Right renal cortex interstitium (tissue), 3 donors: ENCODE measurements around the gene GHITM. TPM values are rescaled to one million over a fixed set of nuclear protein-coding genes. Genes with fewer than 3 reads are reported as not detected.
"Not testable (repeated sequence)": the region's sequence is repeated elsewhere in the genome, so short reads cannot be mapped to it uniquely, and the experiment has no call there.

ENCODE experiments used
- DNase-seq, 3 donors: peaks; one replicate each; pipeline ENCODE4 v3.0.0-alpha.2; 2013; ENCODE audit warnings: low read depth in 3 of 3, low spot score in 2 of 3
- polyA plus RNA-seq, 3 donors: library from polyadenylated mRNA; unstranded; fragments of 120-200 nt; gene quantifications; one replicate each; pipeline ENCODE4 v1.2.1, GENCODE V29; 2013; ENCODE audit not compliant: insufficient read length in 3 of 3

GHITM gene, protein sequence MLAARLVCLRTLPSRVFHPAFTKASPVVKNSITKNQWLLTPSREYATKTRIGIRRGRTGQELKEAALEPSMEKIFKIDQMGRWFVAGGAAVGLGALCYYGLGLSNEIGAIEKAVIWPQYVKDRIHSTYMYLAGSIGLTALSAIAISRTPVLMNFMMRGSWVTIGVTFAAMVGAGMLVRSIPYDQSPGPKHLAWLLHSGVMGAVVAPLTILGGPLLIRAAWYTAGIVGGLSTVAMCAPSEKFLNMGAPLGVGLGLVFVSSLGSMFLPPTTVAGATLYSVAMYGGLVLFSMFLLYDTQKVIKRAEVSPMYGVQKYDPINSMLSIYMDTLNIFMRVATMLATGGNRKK
- polyA plus RNA-seq, result 100 to 1,000 TPM; 186 to 196 (median 195) TPM

DNA sequence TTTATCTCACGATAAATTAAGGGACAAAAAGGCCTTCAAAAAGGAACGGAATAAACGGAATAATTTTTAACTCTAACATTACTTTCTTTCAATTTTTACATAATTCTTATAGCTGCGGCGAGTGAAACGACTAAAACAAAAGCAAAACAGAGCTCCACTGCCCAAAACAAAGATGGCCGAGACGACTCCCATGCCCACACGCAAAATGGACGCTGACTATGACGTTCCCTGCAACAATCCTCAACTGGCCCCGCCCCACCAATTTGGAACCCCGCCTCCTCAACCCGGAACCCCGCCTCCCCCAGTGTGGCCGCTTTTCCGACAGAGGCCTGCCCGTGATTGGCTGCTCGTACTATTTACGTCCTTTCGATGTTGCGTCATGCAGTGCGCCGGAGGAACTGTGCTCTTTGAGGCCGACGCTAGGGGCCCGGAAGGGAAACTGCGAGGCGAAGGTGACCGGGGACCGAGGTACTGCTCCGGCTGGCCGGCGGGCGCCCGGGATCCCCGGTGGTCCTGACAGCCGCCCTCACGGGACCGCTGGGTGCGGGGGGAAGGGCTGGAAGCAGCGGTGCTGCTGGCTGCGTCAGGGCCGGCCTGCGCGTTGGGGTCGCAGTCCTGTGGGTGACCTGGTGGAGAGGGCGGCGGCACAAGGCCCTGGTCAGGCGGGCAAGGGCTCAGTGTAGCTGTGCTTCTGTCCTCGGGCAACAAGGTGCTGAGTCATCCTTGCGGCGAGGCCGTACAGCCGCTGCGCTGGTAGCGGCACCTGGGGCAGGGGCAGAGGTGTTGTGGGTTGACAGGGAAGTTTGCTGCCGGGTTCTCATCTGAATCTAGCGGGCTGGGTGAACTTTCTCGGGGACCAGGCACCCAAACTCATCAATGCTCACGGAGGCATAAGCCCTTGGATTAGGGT lies at the start of gene GHITM:
GHITM (plus strand) TSS at position 384 of the 910 bp plus-strand sequence. CDS start 1,992 bp downstream, outside the sequence.
- DNase-seq, result peak; percentile 94 to 97 (median 97)

DNA sequence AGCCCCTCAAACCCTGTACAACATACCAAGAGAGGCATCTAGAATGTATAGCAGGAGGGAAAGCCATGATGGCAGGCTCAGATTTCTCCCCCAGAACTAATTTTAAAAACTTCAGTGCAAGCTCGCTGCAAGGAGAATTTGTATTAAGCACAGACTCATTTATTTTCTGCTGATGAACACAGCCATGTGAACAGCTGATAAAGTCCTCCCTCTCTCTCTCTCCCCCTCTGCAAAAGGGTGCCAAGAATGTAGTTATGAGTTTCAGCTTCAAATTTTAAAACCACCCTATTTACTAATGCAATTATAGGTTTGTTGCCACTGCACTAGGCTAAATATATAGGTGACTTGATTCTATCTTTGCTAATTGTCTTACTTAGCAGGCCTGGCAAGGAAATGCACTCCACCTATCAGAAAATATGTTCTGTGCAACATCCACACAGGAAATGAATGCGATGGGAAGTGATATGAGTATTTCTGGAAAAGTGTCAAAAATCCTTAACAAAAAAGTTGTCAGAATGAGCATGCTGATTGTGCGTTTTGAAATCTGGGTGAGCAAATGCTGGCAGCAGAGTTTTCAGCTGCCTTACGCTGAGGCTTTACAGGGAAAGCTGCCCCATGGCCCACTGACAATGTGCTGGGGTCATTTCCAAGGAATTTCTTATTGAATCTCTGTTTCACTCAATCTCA lies 43.4 kb upstream of the GHITM start:
- no peak for DNase-seq

DNA sequence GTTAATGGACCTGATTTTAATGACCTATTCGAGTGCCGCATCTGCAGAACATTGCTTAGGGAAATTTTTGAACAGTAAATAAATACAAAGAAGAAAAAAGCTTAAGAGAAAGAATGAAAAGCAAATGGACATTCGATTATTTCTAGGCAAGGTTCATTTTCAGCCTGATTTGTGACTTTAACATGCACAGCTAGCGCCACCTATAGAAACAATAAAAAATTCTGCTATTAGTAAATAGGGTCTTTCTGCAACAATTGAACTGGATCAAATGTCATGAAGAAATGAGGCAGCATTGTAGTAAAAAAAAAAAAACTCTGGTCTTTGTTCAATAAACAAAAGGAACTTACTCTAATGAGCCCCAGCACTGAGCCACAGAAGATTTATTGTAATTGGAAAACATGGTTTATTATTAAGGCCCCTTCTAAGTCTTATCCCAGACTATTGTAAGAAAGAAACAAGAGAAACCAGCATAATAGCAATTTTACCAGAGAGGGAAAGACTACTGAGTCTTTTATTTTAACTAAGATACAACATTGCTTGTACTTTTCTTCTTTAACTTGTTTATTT lies 41.4 kb upstream of the GHITM start:
- no peak for DNase-seq

DNA sequence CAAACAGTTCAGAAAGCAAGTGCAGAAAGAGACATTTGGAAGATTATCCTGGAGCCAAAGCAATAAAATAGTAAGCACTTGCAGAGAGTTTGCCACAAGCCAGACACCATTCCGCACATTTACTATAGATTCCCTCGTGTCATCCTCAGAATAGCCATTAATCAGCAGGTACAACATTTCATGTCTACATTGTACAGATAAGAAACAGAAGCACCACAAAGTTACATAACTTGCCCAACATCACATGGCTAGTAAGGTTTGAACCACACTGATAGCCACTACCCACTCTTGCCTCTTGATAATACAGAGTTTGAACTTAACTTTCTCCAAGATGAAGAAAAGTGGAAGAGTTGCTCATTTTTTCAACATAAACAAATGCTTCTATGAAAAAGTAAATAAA lies 40.6 kb upstream of the GHITM start:
- no peak for DNase-seq

DNA sequence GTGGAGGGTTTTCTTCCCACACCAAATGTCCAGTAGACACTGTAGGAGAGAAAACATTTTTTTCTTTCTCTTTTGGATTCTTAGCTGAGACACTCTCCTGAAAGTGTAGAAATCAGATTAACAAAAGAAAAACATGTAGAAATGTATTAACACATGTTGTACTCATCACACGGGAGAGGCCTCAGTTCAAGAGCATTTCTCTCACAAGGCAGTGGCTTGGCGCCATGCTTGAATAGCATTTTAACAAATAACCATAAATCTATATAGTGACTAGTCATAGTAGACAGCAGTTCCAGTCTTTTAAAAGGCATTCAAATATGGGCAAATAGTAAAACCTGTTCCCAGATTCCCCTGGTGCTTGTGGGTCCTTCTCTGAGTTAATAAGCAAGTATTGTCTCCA lies 38.3 kb upstream of the GHITM start:
- no peak for DNase-seq

DNA sequence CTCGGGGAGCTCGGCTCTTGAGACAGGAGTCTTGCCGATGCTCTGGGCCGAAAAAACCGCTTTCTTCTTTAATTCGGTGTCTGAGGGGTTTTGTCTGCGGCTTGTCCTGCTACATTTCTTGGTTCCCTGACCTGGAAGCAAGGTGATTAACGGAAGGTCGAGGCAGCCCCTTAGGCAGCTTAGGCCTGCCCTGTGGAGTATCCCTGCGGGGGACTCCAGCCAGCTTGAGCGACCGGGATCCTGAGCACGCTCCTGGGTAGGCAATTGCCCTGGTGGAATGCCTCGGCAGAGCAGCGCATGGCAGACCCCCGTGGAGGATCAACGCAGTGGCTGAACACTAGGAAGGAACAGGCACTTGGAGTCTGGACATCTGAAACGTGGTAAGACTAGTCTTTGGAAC lies 30.5 kb upstream of the GHITM start:
- DNase-seq, result no peak

DNA sequence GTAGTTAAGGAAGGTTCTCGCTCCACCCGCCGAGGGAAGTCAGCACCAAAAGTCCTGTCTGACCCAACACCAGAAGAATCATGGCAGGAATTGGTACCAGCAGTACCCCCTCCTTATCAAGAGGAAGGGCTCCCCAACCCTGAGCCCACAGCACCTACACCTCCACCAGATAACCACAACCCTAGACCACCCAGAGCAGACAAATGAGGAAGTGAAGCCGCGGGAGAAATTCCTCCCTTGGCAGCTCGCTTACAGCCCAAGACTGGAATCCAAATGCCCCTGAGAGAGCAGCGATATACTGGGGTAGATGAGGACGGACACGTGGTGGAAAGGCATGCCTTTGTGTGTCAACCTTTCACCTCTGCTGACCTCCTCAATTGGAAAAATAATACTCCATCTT lies 29.5 kb upstream of the GHITM start:
- not testable (repeated sequence) for DNase-seq

DNA sequence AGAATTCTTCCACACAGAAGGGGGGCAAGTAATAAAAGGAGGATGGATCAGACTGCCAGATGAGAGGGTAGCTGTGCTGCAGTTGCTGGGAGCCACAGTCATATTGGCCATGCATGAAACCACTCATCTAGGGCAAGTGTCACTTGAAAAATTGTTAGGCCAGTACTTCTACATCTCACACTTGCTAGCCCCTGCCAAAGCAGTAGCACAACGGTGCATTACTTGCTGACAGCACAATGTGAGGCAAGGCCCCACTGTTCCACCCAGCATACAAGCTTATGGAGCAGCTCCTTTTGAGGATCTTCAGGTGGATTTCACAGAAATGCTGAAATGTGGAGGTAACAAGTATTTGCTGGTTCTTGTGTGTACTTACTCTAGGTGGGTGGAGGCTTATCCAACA lies 25.8 kb upstream of the GHITM start:
- DNase-seq, result not testable (repeated sequence)

DNA sequence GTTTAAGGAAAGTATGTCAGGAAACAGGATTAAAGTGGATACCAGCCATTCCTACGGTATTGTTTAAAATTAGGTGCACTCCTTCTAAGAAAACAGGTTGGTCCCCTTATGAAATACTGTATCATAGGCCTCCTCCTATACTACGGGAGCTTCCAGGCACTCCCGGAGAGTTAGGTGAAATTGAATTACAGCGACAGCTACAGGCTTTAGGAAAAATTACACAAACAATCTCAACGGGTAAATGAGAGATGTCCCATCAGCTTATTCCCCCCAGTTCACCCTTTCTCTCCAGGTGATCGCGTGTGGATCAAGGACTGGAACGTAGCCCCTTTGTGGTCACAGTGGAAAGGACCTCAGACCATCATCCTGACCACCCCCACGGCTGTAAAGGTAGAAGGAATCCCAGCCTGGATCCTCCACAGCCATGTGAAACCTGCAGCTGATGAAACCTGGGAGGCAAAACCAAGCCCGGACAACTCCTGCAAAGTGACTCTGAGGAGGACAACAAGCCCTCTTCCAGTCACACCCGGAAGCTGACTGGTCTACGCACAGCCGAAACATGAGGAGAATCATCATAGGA lies 25.1 kb upstream of the GHITM start:
- DNase-seq, result no peak

DNA sequence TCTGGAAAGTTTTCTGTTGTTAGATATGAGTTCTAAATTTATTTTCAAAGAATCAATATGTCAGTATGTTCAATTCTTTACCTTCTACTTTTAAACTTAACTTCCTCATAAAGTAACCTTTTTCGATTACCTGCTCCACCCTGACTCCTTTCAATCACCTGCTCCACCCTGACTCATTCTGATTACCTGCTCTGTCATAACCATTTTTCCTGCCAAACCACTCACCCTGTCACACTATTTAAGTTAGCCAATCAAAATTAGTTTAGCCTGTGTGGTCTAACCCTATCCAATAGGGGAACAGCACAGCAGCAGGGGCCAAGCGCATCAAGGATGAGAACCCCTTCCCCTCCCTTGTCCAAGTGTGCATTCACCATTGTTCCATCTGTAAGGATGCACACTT lies 22.1 kb upstream of the GHITM start:
- DNase-seq, result not testable (repeated sequence)

DNA sequence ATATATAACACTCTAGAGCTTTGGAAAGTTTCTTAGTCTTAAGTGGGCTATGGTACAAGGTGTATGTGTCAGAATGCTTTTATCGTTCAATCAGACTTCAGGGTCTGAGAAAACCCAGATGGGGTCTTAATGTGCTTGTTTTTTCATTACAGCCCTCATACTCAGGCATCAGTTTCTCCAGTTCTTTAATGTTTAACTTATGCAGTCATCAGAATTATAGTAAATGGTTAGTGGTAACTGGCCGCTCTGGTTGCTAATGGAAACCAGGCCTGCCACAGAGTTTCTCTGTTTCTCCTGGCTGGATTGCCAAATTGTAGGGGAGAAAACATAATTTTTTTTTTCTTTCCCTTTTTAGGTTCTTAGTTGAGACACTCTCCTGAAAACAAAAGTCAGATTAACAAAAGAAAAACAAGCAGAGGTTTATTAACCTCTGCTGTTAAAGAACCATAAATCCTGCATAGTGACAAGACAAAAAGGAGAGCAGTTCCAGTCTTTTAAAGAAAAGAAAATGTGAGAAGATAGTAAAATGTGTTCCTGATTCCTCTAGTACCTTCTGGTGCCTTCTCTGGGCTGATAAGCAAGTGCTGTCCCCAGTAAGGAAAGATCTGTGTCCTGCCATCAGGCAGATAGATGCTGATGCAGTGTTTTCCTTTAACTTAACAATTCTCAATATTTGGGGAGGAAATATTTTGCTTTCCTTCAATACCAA lies 21.5 kb upstream of the GHITM start:
- DNase-seq, result no peak

DNA sequence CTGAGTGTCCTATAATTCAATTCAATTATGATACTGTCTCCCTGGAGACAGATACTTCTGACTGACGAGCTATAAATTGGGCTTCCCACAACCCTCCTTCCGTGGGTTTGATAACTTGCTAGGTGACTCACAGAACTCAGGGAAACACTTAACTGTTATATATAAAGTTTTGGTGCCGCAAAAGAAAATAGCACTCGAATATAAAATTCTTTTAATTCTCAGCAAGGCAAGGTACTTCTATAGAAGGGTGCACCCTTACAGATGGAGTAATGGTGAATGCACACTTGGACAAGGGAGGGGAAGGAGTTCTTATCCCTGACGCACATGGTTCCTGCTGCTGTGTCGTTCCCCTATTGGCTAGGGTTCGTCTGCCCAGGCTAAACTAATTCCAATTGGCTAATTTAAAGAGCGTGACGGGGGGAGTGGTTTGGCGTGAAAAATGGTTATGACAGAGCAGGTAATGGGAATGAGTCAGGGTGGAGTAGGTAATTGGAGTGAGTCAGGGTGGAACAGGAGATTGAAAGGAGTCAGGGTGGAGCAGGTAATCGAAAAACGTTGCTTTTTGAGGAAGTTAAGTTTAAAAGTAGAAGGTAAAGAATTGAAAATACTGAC lies 20.8 kb upstream of the GHITM start:
- no peak for DNase-seq

DNA sequence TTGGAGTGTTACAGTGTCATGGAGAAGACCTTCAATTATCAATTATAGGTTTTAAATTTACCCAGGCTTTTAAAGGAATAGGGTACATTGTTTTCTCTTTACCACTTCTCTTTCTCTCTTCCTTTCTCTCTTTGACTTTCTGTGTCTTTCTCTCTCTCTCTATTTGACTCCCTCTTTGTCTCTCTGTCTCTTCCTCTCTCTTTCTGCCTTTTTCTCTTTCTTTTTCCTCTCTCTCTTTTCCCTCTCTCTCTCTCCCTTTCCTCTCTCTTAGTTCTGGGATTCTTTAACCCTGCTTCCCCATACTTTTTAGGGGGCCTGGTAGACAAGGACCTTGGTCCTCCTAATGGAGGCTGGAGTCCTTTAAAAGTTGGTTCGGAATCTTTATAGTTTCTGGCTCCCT lies 15.9 kb upstream of the GHITM start:
- DNase-seq, result no peak

DNA sequence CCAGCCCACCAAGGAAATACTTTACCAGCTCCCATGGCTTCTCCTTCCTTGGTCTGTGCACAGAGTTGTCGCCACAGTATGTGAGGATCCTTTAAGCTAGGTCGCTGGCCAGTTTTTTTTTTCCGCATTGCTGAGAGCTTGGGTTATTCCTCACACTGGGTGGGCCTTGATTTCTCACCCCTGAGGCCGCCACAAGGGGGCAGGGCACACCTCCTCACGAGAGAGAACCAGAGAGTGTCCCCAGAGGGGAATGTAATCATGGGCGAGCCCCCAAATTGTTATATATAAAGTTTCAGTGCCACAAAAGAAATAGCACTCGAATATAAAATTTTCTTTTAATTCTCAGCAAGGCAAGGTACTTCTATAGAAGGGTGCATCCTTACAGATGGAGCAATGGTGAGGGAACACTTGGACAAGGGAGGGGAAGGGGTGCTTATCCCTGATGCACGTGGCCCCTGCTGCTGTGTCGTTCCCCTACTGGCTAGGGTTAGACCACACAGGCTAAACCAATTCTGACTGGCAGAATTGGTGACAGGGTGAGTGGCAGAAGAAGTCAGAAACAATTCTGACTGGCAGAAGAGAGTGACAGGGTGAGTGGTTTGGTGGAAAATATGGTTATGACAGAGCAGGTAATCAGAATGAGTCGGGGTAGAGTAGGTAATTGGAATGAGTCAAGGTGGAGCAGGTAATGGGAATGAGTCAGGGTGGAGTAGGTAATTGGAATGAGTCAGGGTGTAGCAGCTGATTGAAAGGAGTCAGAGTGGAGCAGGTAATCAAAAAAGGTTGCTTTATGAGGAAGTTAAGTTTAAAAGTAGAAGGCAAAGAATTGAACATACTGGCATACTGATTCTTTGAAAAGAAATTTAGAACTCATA lies 13.2 kb upstream of the GHITM start:
- DNase-seq, result not testable (repeated sequence)

DNA sequence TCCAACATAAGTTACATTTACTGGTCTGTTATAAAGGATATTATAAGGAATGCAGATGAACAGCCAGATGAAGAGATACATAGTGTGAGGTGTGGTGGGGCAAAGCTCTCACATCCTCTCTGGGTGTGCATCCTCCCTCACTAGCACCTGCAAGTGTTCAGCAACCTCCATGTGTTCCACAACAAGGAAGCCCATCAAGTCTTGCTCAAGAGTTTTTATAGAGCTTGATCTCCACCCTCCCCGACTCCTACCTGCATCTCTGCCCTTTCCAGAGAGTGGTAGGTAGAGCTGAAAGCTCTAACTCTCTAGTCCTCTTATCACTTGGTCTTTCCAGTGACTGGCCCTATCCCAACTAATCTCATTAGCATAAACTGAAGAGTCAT lies 12.5 kb upstream of the GHITM start:
- DNase-seq, result no peak

DNA sequence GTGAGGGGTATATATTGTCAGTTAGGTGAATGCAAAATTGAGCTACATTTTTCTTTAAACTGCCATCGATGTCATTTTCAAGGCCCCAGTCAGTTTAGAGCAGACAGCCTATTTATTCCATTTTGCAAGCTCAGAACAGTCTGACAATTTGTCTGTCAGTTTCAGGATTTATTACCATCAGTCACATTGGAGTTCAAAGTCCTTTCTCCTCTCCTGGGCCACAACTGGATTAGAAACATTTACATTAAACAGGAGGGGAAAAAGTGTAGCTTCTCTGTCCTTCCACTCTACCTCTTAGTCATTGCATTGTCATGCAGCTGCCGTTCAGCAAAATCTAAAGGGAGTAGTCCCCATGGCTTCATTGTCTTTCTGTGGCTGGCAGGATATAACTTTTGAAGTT lies 3.5 kb upstream of the GHITM start:
- no peak for DNase-seq

DNA sequence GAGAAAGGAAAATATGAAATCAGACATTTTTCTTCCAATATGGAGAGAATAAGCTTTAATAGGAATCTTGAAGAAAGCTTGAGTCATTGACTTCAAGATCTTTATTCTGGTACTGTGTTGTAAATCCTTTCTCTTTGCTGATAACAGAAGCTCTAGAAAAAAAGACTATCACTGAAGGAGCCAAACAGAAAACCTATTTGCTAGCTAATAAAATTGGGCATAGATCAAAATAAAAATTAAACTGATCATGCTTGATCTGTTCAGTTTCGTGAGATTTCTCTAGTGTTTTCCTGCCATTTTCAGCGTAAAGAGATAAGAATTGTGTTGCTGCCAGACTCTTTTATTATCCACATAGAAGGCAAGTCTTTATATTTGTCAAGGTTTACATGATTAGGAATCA lies 1.5 kb upstream of the GHITM start:
- no peak for DNase-seq

DNA sequence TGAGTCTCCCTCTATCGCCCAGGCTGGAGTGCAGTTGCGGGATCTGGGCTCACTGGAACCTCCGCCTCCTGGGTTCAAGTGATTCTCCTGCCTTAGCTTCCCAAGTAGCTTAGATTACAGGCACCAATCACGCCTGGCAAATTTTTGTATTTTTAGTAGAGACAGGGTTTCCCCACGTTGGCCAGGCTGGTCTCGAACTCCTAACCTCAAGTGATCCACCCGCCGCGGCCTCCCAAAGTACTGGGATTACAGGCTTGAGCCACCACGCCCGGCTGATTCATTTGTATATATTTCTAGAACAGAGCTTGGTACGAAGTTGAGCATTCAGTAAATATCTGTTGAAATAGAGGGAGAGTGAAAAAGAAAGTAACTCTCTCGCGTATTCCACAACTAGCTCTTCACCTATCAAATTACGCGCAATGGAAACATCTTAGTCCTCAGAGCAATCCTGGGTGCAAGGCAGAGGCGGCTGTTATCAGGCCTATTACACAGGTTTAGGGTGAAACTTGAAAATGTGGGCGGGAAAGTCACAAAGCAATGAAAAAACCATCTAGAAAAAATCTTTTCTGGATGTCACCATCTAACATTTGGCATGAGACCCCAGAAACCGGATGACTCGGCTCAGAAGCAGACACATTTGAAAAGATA lies 707 bp upstream of the GHITM start:
- DNase-seq, result no peak
